ENCODE measurements around the gene ZNF92. TPM values are rescaled to one million over a fixed set of nuclear protein-coding genes. Genes with fewer than 3 reads are reported as not detected.
"Not testable (repeated sequence)": the region's sequence is repeated elsewhere in the genome, so short reads cannot be mapped to it uniquely, and the experiment has no call there.

The ZNF92 gene
- total and polyA plus RNA-seq, 2 of the 4 experiments (the other 2 are of a cell fraction), result 2.4 to 6.1 TPM

- ChIA-PET CTCF (no interaction called here), POLR2A (ENCODE audit: unreplicated experiment) (no interaction called here)
- Histone ChIP-seq H3K79me1 (ENCODE audit: low read depth in 1 of 2, low read length in 2 of 2) (no peaks in the 10 kb centered on the region), H3K27ac (ENCODE audit: insufficient read depth, low read length) (no peak overlapping the region), H3K14ac (replicated peaks; ENCODE audit: low read depth, low read length) (no peak overlapping the region), H2BK120ac (ENCODE audit: low read depth, low read length) (no peak overlapping the region), H4K91ac (ENCODE audit: insufficient read depth, low read depth, low read length) (no peak overlapping the region), H3K4me2 (ENCODE audit: low read depth, low read length) (no peak overlapping the region), H2BK15ac (ENCODE audit: low read depth, low read length) (no peak overlapping the region), H3K27me3 (ENCODE audit: control insufficient read depth, insufficient read depth, low read length) (no peaks in the 10 kb centered on the region), H2AFZ (replicated peaks; ENCODE audit: low read length, poor library complexity) (no peak overlapping the region), H2AK5ac (ENCODE audit: low read depth, low read length) (no peak overlapping the region), H3K4me3 (ENCODE audit: insufficient read depth, low read depth, low read length) (no peak overlapping the region), H2BK5ac (ENCODE audit: low read depth, low read length, poor library complexity, severe bottlenecking) (no peak overlapping the region), H3K23ac (ENCODE audit: low read depth, low read length) (no peak overlapping the region), H2BK20ac (ENCODE audit: low read depth, low read length) (no peak overlapping the region), H3K4me1 (ENCODE audit: control insufficient read depth, insufficient read depth, low read length) (no peaks in the 10 kb centered on the region), H3K9me3 (ENCODE audit: control insufficient read depth, insufficient read depth, low read length) (peaks cover 13% of the 10 kb centered on the region), H3K36me3 (ENCODE audit: control insufficient read depth, insufficient read depth, low read length) (no peaks in the 10 kb centered on the region), H3K9ac (ENCODE audit: low read depth, low read length) (no peak overlapping the region), H2AK9ac (replicated peaks; ENCODE audit: low read depth, low read length, poor library complexity) (no peak overlapping the region), H4K8ac (ENCODE audit: low read depth in 2 of 2, low read length in 2 of 2) (no peak overlapping the region), H3K4ac (ENCODE audit: low read depth, low read length) (no peak overlapping the region), H3K9me1 (ENCODE audit: insufficient read depth, low read length) (no peaks in the 10 kb centered on the region), H3K56ac (ENCODE audit: extremely low read depth, insufficient read depth, low read length) (no peak overlapping the region), H4K5ac (ENCODE audit: low read depth, low read length) (no peak overlapping the region), H4K20me1 (ENCODE audit: insufficient read depth, low read length) (no peaks in the 10 kb centered on the region), H3K18ac (ENCODE audit: low read depth, low read length) (no peak overlapping the region)
- intact Hi-C loops (cut with micrococcal nuclease), result no loop called here
- no peak for TF ChIP-seq CHD1 (IDR thresholded peaks at IDR 0.05; ENCODE audit: low read depth, low read length)
- no peak for TF ChIP-seq USF2 (IDR thresholded peaks at IDR 0.05; ENCODE audit: low read depth, low read length)
- no peak for TF ChIP-seq BHLHE40 (IDR thresholded peaks at IDR 0.05; ENCODE audit: low read depth, low read length)
- TF ChIP-seq POLR2A (IDR thresholded peaks at IDR 0.05; ENCODE audit: low read depth, low read length), result no peak
- TF ChIP-seq CEBPB (IDR thresholded peaks at IDR 0.05; ENCODE audit: low read depth, low read length), result no peak
- no peak for TF ChIP-seq SMC3 (IDR thresholded peaks at IDR 0.05; ENCODE audit: low read depth, low read length)
- no peak for TF ChIP-seq ELK1 (IDR thresholded peaks at IDR 0.05; ENCODE audit: borderline replicate concordance, low read depth, low read length)
- BruUV-seq (replicated peaks), result no TSS peak
- ATAC-seq (ENCODE audit: low read depth), result no peak
- no peak for DNase-seq
- in situ Hi-C loops (cut with MboI; ENCODE audit: low sequenced_read_pairs), result no loop called here
- dilution Hi-C loops (cut with HindIII; ENCODE audit: low sequenced_read_pairs, unreplicated experiment), result no loop called here
- WGBS, 2 experiments (ENCODE audit: extremely low coverage in 2 of 2, insufficient read length in 1 of 2), result no CpG with 5 or more reads among the region's 1 CpG
Measured at GRCh38 chr7:65404020-65404419, 30.4 kb downstream of the ZNF92 start.

GRCh38 chr7:65406706-65407105, 33.1 kb downstream of the ZNF92 start:
- H3K4me1 ChIP-seq (ENCODE audit: control insufficient read depth, insufficient read depth, low read length); CTCF ChIA-PET; in situ Hi-C loops (cut with MboI; ENCODE audit: low sequenced_read_pairs); H3K9ac ChIP-seq (ENCODE audit: low read depth, low read length); H3K18ac ChIP-seq (ENCODE audit: low read depth, low read length); POLR2A ChIA-PET (ENCODE audit: unreplicated experiment); H3K23ac ChIP-seq (ENCODE audit: low read depth, low read length); H2AK5ac ChIP-seq (ENCODE audit: low read depth, low read length); H4K5ac ChIP-seq (ENCODE audit: low read depth, low read length); H3K27me3 ChIP-seq (ENCODE audit: control insufficient read depth, insufficient read depth, low read length); H3K14ac ChIP-seq (replicated peaks; ENCODE audit: low read depth, low read length); H3K9me1 ChIP-seq (ENCODE audit: insufficient read depth, low read length); H3K4ac ChIP-seq (ENCODE audit: low read depth, low read length); dilution Hi-C loops (cut with HindIII; ENCODE audit: low sequenced_read_pairs, unreplicated experiment); BruUV-seq (replicated peaks); H3K4me3 ChIP-seq (ENCODE audit: insufficient read depth, low read depth, low read length); H2BK20ac ChIP-seq (ENCODE audit: low read depth, low read length); intact Hi-C loops (cut with micrococcal nuclease); H2BK5ac ChIP-seq (ENCODE audit: low read depth, low read length, poor library complexity, severe bottlenecking); H2AK9ac ChIP-seq (replicated peaks; ENCODE audit: low read depth, low read length, poor library complexity); H4K91ac ChIP-seq (ENCODE audit: insufficient read depth, low read depth, low read length); H4K8ac ChIP-seq (ENCODE audit: low read depth in 2 of 2, low read length in 2 of 2); DNase-seq; H3K27ac ChIP-seq (ENCODE audit: insufficient read depth, low read length); H2BK120ac ChIP-seq (ENCODE audit: low read depth, low read length); H3K4me2 ChIP-seq (ENCODE audit: low read depth, low read length); H3K79me1 ChIP-seq (ENCODE audit: low read depth in 1 of 2, low read length in 2 of 2); H4K20me1 ChIP-seq (ENCODE audit: insufficient read depth, low read length); H3K56ac ChIP-seq (ENCODE audit: extremely low read depth, insufficient read depth, low read length); H2AFZ ChIP-seq (replicated peaks; ENCODE audit: low read length, poor library complexity); H3K36me3 ChIP-seq (ENCODE audit: control insufficient read depth, insufficient read depth, low read length); H2BK15ac ChIP-seq (ENCODE audit: low read depth, low read length); ATAC-seq (ENCODE audit: low read depth): not testable (repeated sequence)
- peaks cover 13% of the 10 kb centered on the region for H3K9me3 ChIP-seq (ENCODE audit: control insufficient read depth, insufficient read depth, low read length)
- WGBS, 2 experiments (ENCODE audit: extremely low coverage in 2 of 2, insufficient read length in 1 of 2), result 100% methylated on average over 2 of the region's 2 CpGs; no CpG with 5 or more reads in 1 of the 2 experiments

All from IMR-90 (cell line).